GM19240 (cell line): Measurements from ENCODE around the gene ATP5F1D.

Source experiments
- DNase-seq: peaks from one replicate; pipeline ENCODE4 v3.0.0; 2011; ENCODE audit warnings: low spot score; ENCODE audit not compliant: insufficient read length

The ATP5F1D gene

GRCh38 chr19:1232652-1233072, 8.9 kb upstream of the ATP5F1D start:
- no peak for DNase-seq

- no peak for DNase-seq
Measured at GRCh38 chr19:1233115-1233667, 8.4 kb upstream of the ATP5F1D start.

GRCh38 chr19:1234051-1234954, 7.2 kb upstream of the ATP5F1D start:
- DNase-seq = no peak

GRCh38 chr19:1234955-1235380, 6.6 kb upstream of the ATP5F1D start:
- no peak for DNase-seq

GRCh38 chr19:1235625-1236538, 5.7 kb upstream of the ATP5F1D start:
- no peak for DNase-seq

GRCh38 chr19:1236576-1236975, 5.0 kb upstream of the ATP5F1D start:
- DNase-seq = no peak

GRCh38 chr19:1237027-1237659, 4.4 kb upstream of the ATP5F1D start:
- no peak for DNase-seq

GRCh38 chr19:1237754-1238368, 3.7 kb upstream of the ATP5F1D start, which contains the start of gene CBARP:
Gene CBARP (minus strand): TSS chr19:1238005. CDS start chr19:1236100, 1,905 bp downstream.
- no peak for DNase-seq

GRCh38 chr19:1238369-1239303, 2.9 kb upstream of the ATP5F1D start:
- DNase-seq = no peak

- no peak for DNase-seq
Measured at GRCh38 chr19:1239420-1239795, 2.1 kb upstream of the ATP5F1D start.

- peak; percentile 99 for DNase-seq
Measured at GRCh38 chr19:1239796-1240737, 1.5 kb upstream of the ATP5F1D start.

- no peak for DNase-seq
Measured at GRCh38 chr19:1240925-1241324, 626 bp upstream of the ATP5F1D start.

- DNase-seq = peak; percentile 93
Measured at GRCh38 chr19:1243768-1244692, 2.5 kb downstream of the ATP5F1D start.

GRCh38 chr19:1244693-1245451, 3.3 kb downstream of the ATP5F1D start:
- no peak for DNase-seq

- DNase-seq = no peak
Measured at GRCh38 chr19:1245494-1246264, 4.1 kb downstream of the ATP5F1D start.
